MM.1S (cell line): ENCODE data around the gene ANO3.

Experiments used
- EZH2 ChIP-seq: fragments of 300-600 bp; sonication (generic); optimal IDR thresholded peaks from 2 replicates; pipeline ENCODE3; 2017; ENCODE audit warnings: low read depth, mild to moderate bottlenecking, antibody characterized with exemption, low read length, mixed read lengths
- EZH2phosphoT487 ChIP-seq: fragments of 300-600 bp; sonication (generic); IDR thresholded peaks from 2 replicates; pipeline ENCODE4 v1.6.1; 2018; ENCODE audit warnings: antibody characterized with exemption, low read length
- TF ChIP-seq, protein P1 (sequence below): fragments of 300-600 bp; sonication (generic); IDR thresholded peaks from 2 replicates; pipeline ENCODE4 v1.5.1; 2016; ENCODE audit warnings: antibody characterized with exemption, low read length, mixed read lengths

DNA sequence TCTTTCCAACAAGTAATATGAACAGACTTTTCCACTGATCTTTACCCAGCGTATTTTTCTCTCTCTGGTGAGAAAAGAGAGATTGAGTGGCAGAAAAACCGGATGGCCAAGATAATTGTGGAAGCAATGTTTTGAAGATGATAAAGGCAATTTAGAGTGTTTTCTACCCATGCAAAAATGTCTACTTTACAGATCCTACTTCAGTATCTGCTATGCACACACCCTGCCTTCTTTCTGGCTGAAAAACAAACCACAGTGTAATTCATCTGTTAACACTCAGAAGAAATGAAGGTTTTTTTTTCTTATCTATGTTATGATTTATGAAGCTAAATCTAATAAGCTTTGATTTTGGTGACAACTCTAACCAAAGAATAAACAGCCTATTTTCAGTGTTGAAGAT is 333.1 kb downstream of the ANO3 start:
- TF ChIP-seq EZH2 (no peak), EZH2phosphoT487 (no peak)
- TF ChIP-seq, protein P1, sequence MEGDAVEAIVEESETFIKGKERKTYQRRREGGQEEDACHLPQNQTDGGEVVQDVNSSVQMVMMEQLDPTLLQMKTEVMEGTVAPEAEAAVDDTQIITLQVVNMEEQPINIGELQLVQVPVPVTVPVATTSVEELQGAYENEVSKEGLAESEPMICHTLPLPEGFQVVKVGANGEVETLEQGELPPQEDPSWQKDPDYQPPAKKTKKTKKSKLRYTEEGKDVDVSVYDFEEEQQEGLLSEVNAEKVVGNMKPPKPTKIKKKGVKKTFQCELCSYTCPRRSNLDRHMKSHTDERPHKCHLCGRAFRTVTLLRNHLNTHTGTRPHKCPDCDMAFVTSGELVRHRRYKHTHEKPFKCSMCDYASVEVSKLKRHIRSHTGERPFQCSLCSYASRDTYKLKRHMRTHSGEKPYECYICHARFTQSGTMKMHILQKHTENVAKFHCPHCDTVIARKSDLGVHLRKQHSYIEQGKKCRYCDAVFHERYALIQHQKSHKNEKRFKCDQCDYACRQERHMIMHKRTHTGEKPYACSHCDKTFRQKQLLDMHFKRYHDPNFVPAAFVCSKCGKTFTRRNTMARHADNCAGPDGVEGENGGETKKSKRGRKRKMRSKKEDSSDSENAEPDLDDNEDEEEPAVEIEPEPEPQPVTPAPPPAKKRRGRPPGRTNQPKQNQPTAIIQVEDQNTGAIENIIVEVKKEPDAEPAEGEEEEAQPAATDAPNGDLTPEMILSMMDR: no peak
